HEK293T (cell line): ENCODE results near the gene TNFSF9.

Experiments
- CTCF ChIA-PET: fragments of 350-600 bp; formaldehyde crosslinking; extraction: SDS; loops from one replicate; lab custom pipeline; 2021; ENCODE audit warnings: antibody characterized with exemption, inconsistent platforms; lab: Yijun Ruan, JAX
- POLR2A ChIA-PET: fragments of 350-600 bp; formaldehyde crosslinking; extraction: SDS; loops from one replicate; lab custom pipeline; 2020; ENCODE audit warnings: antibody characterized with exemption, inconsistent platforms; lab: Yijun Ruan, JAX
- DNase-seq: peaks from one replicate; pipeline ENCODE4 v3.0.0; 2012; ENCODE audit warnings: mixed read lengths; ENCODE audit errors: extremely low spot score
- ARNT ChIP-seq: fragments of 450-650 bp; IDR thresholded peaks from 2 replicates; pipeline ENCODE4 v1.6.1; 2017; ENCODE audit warnings: mild to moderate bottlenecking
- BHLHE40 ChIP-seq: fragments of 450-650 bp; IDR thresholded peaks from 2 replicates; pipeline ENCODE4 v1.6.1; 2016; ENCODE audit warnings: mild to moderate bottlenecking, moderate library complexity, borderline replicate concordance
- CTBP1 ChIP-seq: fragments of 450-650 bp; IDR thresholded peaks from 2 replicates; pipeline ENCODE4 v1.6.1; 2016; ENCODE audit warnings: borderline replicate concordance
- ELF4 ChIP-seq: fragments of 450-650 bp; IDR thresholded peaks from 2 replicates; pipeline ENCODE4 v1.6.1; 2017; ENCODE audit warnings: antibody characterized with exemption
- FOXA1 ChIP-seq: fragments of 450-650 bp; IDR thresholded peaks from 2 replicates; pipeline ENCODE4 v1.6.1; 2016; ENCODE audit warnings: mild to moderate bottlenecking
- FOXK2 ChIP-seq: fragments of 450-650 bp; IDR thresholded peaks from 2 replicates; pipeline ENCODE4 v1.6.1; 2016; ENCODE audit warnings: mild to moderate bottlenecking
- FOXM1 ChIP-seq: fragments of 450-650 bp; IDR thresholded peaks from 2 replicates; pipeline ENCODE4 v1.6.1; 2017; ENCODE audit warnings: mild to moderate bottlenecking, borderline replicate concordance
- HDGF ChIP-seq: fragments of 450-650 bp; IDR thresholded peaks from 2 replicates; pipeline ENCODE4 v1.6.1; 2017; ENCODE audit warnings: antibody characterized with exemption, borderline replicate concordance
- L3MBTL2 ChIP-seq: fragments of 450-650 bp; conservative IDR thresholded peaks from 2 replicates; pipeline ENCODE4 v1.6.1; 2016; ENCODE audit warnings: mild to moderate bottlenecking
- LEF1 ChIP-seq: fragments of 450-650 bp; IDR thresholded peaks from 2 replicates; pipeline ENCODE4 v1.6.1; 2017; ENCODE audit warnings: mild to moderate bottlenecking, borderline replicate concordance
- NFRKB ChIP-seq: fragments of 450-650 bp; IDR thresholded peaks from 2 replicates; pipeline ENCODE4 v1.6.1; 2016; ENCODE audit warnings: mild to moderate bottlenecking, moderate library complexity
- SP1 ChIP-seq: fragments of 450-650 bp; IDR thresholded peaks from 2 replicates; pipeline ENCODE4 v1.6.1; 2017
- SUZ12 ChIP-seq: fragments of 450-650 bp; IDR thresholded peaks from 2 replicates; pipeline ENCODE4 v1.6.1; 2016; ENCODE audit warnings: mild to moderate bottlenecking
- TARDBP ChIP-seq: fragments of 450-650 bp; IDR thresholded peaks from 2 replicates; pipeline ENCODE4 v1.6.1; 2016
- ZNF384 ChIP-seq: fragments of 450-650 bp; IDR thresholded peaks from 2 replicates; pipeline ENCODE4 v1.6.1; 2016
- TF ChIP-seq, protein P1 (sequence below): fragments of 450-650 bp; IDR thresholded peaks from 2 replicates; pipeline ENCODE4 v1.6.1; 2016

TNFSF9 gene

DNA sequence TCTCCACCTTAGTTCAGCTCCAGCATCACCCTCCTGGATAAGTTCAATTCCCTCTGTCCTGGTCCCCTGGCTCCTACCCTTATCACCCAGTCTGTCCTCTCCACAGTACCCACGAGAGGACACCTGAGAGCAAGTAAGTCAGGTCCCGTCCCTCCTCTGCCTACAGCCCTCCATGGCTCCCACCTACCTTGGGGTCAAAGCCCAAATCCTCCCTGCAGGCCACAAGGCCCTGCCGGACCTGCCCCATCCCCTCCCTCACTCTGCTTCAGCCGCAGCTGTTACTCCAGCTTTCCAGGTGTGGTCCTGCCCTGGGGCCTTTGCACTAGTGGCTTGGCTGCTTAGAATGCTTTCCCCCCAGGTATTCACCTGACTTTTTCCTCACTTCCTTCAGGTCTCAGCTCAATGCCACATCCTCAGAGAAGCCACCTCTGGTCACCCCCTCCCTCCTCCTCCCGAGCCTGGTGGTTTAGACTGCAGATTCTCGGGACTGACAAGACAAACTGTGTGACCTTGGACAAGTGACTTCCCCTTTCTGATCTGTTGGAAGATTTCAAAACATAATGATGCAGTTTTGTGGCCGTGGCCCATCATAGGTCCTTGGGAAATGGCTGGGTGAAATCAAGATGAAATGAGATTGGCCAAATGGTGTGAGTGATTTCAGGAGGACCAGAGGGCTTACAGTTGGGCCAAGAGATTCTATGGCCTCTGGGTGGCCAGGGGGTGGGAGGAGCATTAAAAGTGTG is 32.4 kb upstream of the TNFSF9 start:
- no peak for DNase-seq
- TF ChIP-seq TARDBP (no peak), FOXK2 (no peak), BHLHE40 (no peak), FOXM1 (no peak), ARNT (no peak), FOXA1 (no peak), SP1 (no peak), NFRKB (no peak), ZNF384 (no peak), CTBP1 (no peak), ELF4 (no peak), SUZ12 (no peak)
- TF ChIP-seq, protein P1, sequence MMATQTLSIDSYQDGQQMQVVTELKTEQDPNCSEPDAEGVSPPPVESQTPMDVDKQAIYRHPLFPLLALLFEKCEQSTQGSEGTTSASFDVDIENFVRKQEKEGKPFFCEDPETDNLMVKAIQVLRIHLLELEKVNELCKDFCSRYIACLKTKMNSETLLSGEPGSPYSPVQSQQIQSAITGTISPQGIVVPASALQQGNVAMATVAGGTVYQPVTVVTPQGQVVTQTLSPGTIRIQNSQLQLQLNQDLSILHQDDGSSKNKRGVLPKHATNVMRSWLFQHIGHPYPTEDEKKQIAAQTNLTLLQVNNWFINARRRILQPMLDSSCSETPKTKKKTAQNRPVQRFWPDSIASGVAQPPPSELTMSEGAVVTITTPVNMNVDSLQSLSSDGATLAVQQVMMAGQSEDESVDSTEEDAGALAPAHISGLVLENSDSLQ: no peak
- CTCF ChIA-PET: no interaction called here
- POLR2A ChIA-PET: no interaction called here

DNA sequence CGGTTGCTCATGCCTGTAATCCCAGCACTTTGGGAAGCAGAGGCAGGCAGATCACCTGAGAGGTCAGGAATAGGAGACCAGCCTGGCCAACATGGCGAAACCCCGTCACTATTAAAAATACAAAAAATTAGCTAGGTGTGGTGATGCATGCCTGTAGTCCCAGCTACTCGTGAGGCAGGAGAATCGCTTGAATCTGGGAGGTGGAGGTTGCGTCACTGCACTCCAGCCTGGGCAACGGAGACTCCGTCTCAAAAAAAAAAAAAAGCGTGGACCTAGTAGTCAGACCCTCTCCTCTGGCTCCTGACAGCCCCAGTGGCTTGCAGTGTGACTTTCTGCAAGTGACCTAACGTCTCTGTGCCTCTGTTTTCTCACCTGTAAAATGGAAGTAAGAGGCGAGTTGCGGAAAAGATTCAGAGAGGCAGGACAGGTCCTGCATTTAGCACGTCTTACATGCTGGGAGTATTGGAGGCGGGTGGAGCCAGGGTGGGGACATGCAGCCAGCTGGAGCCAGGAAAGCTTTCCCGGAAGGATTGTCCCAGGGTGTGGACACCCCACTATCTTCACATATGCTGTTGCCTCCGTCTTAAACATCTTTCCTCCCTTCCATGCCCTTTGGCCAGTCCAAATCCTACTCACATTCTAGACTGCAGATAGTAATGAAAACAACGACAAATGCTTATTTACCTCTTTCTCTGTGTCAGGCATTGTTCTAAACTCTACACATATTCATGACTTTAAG is 31.6 kb upstream of the TNFSF9 start:
- CTCF ChIA-PET: no interaction called here
- no peak for TF ChIP-seq SUZ12
- TF ChIP-seq ELF4: no peak
- TF ChIP-seq, protein P1: no peak
- no peak for TF ChIP-seq ARNT
- no peak for TF ChIP-seq BHLHE40
- TF ChIP-seq TARDBP: no peak
- no peak for TF ChIP-seq LEF1
- POLR2A ChIA-PET: interaction anchor here (1.7 kb wide), 1 partner anchor 600 kb away, joined by 3 read pairs; no protein-coding TSS in a partner anchor
- no peak for DNase-seq

DNA sequence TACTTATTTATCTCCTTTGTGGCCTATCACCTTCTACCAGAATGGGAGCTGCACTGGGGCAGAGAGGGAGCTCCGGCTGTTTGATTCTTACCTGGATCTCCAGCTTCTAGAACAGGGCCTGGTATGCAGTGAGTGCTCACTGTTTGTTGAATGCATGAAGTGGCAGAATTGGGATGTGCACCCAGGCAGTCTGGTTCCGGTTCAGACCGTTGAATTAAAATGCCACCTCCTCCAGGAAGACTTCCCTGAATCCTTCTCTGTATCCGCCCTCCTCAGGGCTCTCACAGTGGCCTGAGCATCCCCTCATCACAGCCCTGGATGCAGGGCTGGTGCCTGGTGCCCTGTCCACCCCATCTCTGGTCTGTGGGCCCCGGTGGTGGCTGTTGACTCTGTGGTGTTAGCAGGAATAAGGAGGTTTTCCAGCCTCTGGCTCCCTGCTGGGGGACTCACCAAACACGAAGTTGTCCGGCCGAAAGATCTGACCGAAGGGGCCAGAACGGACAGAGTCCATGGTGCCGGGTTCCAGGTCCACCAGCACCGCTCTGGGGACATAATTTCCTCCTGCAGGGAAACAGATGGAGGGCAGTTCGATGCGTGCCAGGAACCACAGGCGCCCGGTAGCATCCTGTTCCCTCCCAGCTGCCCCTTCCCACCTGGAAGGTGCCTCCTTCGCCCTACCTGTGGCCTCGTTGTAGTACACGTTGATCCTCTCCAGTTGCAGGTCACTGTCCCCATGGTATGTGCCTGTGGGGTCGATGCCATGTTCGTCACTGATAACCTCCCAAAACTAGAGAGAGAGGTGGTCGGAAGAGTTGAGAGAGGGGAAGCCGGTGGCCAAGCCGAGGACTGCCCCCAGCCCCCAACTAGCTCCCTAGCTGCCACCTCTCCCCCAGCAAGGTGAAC is 29.7 kb upstream of the TNFSF9 start:
- ChIA-PET POLR2A (interaction anchor here (1.7 kb wide), 1 partner anchor 598 kb away, joined by 3 read pairs; no protein-coding TSS in a partner anchor), CTCF (no interaction called here)
- no peak for DNase-seq
- TF ChIP-seq FOXK2 (no peak), BHLHE40 (no peak), FOXA1 (no peak), HDGF (no peak), TARDBP (no peak), ARNT (no peak), SP1 (no peak), FOXM1 (no peak)

DNA sequence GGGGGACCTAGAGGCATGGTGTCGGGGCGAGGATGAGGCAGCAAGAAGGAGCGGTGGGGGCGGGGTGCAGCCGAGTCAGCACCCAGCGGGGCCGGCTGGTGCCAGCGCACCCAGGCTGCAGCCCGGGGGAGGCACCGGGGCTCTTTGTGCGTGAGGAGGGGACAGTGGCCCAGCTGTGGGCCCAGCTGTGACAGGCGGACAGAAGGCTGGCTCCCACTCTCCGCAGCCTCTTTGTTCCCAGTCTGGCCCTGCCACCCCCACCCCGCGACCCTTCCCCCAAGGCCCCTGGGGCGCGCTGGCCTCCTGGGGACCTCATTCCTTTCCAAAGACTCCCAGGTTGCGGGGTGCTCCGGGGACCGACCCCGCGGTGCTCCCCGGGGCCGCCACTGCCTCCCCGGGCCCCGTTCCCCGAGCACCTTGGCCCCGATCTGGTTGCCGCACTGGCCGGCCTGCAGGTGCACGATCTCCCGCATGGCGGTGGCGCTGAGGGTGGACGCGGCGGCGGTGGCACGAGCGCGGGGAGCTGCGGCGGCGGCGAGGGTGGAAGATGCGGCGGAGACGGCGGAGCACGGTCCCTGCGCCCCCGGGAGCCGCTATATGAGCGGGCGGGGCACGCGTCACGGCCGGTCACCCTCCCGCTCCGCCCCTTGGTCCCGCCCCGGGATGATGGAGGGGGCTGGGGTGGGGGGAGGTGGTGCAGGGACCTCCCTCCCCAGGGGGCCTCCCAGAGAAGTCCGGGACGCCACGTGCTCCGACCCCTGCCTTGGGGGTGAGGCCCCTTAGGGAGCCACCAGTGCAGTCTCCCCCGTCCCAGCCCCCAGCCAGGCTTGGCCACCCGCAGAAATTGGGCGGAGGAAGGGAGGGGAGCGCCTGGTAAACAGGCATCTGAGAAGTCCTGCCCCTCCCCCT is 28.8 kb upstream of the TNFSF9 start, which contains the start of gene TUBB4A:
TUBB4A (minus strand) TSS at position 570 of the 909 bp plus-strand sequence; CDS start at position 473, 97 bp downstream.
- ChIA-PET CTCF (no interaction called here), POLR2A (interaction anchor here (1.5 kb wide), 1 partner anchor 42 kb away, joined by 5 read pairs; the partner anchor contains the start of gene SLC25A23)
- peak; percentile 65 for DNase-seq
- TF ChIP-seq ZNF384 (no peak), FOXK2 (no peak), CTBP1 (no peak), HDGF (no peak), L3MBTL2 (no peak), LEF1 (no peak), SUZ12 (no peak), FOXA1 (no peak), ELF4 (no peak), NFRKB (no peak), ARNT (no peak), SP1 (no peak), TARDBP (no peak), FOXM1 (no peak), BHLHE40 (no peak)
- TF ChIP-seq, protein P1: no peak
